Left colon (tissue), 2 donors: ENCODE measurements around the gene PPID. TPM values are rescaled to one million over a fixed set of nuclear protein-coding genes. Genes with fewer than 3 reads are reported as not detected.
"Not testable (repeated sequence)": the region's sequence is repeated elsewhere in the genome, so short reads cannot be mapped to it uniquely, and the experiment has no call there.

ENCODE experiments used
- ATAC-seq: fragments of 200-7000 bp; cut with Tn5 transposase; one replicate; pipeline ENCODE4 v1.9.1; 2020; ENCODE audit warnings: mild to moderate bottlenecking, moderate library complexity
- DNase-seq, 2 donors: peaks; one replicate each; pipeline ENCODE4 v3.0.0-alpha.2; 2020
- intact Hi-C, 2 donors: fragments of 100-400 bp; cut with DNase I in 1 of 2; cut with micrococcal nuclease in 1 of 2; formaldehyde crosslinking; loops; one replicate each; pipeline versions ENCODE4 v1.11.2 to v1.14.0; 2022; cut with DNase I, micrococcal nuclease
- total RNA-seq, 2 donors: library from RNA; stranded (reverse); fragmentation: NEBNext Ultra II Directional; extraction: Animal tissue kit (Norgen Biotek cat#: 25700); gene quantifications; one replicate each; pipeline ENCODE4 v1.2.1, GENCODE V29; 2021
- donor health status: DM: no; HTN: no; CAD: no.
- donor health status: DM: yes; HTN: yes; CAD: no.

The PPID gene
- total RNA-seq, 2 donors from 2014 or later = 16.4 to 19.7 TPM

DNA sequence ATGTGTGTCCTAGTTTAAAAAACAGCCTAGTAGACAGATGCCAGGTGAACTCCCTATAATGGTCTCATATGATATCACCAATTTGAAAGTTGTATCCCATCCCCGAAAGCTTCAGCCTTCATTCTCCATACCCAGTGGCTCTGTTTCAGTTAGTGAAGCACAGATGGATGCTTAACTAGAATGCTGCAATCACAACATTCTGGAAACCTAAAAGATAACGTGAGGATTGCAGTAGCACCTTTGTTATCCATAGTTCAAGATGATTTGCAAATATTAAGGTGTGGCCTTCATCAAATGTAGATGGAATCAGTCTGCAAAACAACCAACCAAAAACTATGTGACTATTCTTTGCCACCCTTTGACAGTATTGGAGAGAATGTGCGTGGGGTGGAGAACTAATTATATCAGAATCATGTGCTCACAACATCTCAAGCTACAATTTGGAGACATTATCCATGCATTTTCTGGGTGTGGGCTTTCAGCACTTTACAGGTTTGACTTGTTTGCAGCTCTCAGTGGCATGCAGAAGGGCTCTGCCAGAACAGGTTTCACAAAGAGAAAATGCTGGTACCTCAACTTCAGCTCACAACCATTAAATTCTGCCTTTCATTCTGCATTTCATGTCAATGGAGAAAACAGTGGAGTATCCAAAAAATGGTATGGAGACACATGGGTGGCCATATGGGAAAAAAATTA lies 18.3 kb upstream of the PPID start:
- DNase-seq (no peak), ATAC-seq (no peak)
- intact Hi-C loops = no loop called here

- DNase-seq (no peak), ATAC-seq (no peak)
- intact Hi-C loops = no loop called here
These were observed 16.4 kb upstream of the PPID start for GRCh38 chr4:158739600-158739999.

- intact Hi-C loops = no loop called here
- no peak for ATAC-seq
These were observed 15.7 kb upstream of the PPID start for GRCh38 chr4:158738866-158739265.

DNA sequence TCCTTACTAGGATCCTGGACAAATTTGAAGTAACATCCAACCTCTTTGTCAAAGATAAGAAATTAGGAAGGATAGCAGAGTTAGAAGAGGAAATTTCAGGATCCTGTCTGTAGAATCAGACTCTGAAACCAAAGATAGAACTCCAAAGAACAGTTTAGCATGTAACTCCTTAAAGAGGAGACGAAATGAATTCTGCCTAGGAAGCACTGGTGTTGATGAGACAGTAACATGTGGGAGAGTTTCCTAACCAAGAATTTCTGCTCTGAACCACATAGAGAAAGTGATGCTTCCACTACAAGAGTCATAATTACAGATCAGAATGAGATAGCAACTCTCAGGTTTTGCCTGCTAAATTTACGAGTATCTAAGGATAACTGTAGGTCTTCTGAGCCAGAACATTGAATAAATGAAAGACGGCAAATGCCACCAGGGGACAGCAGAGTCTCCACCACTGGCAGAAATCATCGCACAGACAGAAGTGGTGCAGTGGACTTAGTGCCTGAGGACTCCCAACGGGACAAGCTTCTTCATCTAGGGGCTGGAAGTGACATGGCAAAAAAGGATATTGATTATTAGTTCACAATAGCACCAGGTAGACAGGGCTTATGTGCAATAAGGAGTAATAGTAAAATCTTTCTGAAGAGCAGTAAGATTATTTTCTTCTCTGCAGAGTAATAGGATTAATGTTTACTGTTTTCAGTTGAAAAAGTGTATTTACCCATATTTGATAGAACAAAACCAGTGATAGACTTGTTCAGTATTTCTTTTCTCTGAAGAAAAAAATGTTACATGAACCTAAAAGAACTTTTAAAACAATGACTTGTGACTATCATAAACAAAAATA lies 6.7 kb upstream of the PPID start:
- intact Hi-C loops = loop anchor here (2.0 to 10.0 kb wide), 4 partner anchors 121 to 472 kb away; no protein-coding TSS in a partner anchor

More at GRCh38 chr4:158738866-158739265, 15.7 kb upstream of the PPID start:
- no peak for DNase-seq

DNA sequence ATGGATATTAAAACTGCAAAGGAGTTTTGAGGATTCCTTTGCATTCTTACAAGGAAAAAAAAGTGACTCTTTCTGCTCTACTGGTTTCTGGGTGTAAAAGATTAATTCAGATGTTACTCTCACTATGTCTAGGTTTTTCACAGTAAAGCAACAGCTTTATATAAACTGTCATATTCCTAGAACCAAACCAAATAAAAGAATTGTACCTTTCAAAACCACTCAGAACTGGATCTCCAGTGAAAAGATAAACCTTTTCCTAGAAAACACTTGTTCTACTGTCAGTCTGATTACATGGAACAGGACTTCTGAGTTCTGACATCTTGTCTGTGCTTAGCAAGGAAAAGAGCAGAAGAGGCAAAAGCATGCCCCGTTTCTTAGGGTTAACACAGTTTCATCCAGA lies 5.0 kb upstream of the PPID start:
- DNase-seq (no peak), ATAC-seq (no peak)
- intact Hi-C loops = loop anchor here (2.0 to 10.0 kb wide), 3 partner anchors 123 to 447 kb away; no protein-coding TSS in a partner anchor

More for the DNA sequence above, 6.7 kb upstream of the PPID start:
- ATAC-seq (peak; percentile 94), DNase-seq (peak; percentile 36 to 71)

DNA sequence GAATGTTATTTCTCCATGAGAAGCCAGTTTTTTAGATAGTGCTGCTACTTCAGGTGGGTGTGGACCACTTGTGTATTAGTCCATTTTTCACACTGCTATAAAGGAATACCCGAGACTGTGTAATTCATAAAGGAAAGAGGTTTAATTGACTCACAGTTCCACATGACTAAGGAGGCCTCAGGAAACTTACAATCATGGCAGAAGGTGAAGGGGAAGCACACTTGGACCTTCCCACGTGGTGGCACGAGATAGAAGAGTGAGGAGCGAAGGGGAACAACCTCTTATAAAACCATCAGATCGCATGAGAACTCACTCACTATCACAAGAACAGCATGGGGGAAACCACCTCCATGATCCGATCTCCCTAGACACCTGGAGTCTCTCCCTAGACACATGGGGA lies 3.4 kb upstream of the PPID start:
- DNase-seq = no peak
- intact Hi-C loops = loop anchor here (10.0 kb wide), 2 partner anchors 128 to 448 kb away; no protein-coding TSS in a partner anchor
- no peak for ATAC-seq

DNA sequence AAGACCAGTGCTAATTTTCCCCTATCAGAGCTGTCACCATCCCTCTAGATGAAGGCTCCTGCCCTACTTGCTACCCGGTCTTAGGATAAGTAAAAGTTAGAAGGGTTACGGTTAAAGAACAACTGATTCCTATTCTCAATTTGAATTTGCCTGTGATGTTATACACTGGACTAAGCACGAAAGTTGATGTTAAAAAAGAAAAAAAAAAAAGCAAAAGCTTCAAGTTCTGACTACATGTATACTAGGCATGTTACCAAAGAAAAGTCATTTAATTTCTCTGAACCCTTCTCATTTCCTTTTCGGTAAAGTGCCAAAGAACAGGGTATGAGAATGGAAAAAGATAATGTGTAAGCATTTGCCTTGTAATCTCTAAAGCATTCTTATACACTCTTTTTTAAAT lies 1.4 kb upstream of the PPID start:
- intact Hi-C loops = loop anchor here (10.0 kb wide), 2 partner anchors 130 to 450 kb away; no protein-coding TSS in a partner anchor
- ATAC-seq = no peak
- no peak for DNase-seq

DNA sequence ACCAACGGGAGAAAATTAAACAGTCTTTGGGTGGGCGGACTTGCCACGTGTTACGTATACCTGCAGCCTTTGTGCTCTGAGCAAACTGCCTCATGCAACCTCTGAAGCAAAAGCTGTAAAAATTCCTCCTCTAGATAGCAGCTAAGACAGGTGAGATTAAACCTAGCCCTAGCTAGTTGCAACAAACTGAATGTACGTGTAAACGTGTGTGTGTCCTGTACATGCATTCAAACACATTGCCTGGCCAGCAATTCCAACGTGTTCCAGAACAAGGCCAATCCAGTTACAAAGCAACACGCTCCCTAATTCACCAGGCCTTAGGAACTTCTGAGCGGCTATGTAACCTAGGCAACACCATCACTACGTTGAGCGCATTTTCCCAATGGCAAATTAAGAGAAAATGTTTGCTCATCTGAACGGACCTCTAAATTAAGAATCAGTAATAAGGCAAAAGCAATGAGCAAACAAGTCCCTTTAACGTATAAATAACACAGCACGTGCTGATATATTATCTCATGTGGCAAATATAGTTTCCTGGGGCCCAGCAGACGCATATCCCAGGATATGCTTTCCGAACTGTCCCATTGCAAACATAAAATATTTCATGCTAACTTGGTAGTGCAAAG lies 792 bp downstream of the PPID start:
- ATAC-seq = peak; percentile 48
- intact Hi-C loops = loop anchor here (10.0 kb wide), 2 partner anchors 132 to 452 kb away; no protein-coding TSS in a partner anchor
- DNase-seq = peak; percentile 11 to 27

DNA sequence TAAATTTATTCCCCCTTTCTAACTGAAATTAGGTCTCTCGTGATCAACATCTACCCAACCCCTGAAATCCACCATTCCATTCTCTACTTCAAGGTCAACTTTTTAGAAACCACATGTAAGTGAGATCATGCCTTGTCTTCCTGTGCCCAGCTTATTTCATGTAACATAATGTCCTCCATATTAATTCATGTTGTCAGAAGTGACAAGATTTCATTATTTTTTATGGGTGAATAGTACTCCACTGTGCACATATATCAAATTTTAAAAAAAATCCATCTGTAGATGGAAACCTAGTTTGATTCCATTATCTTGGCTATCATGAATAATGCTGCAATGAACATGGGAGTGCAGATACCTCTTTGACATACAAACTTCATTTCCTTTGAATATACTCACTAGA lies 1.5 kb downstream of the PPID start:
- intact Hi-C loops = loop anchor here (10.0 kb wide), 2 partner anchors 133 to 453 kb away; no protein-coding TSS in a partner anchor
- DNase-seq = no peak
- no peak for ATAC-seq

GRCh38 chr4:158715802-158716201 lies 7.4 kb downstream of the PPID start:
- ATAC-seq (peak; percentile 26), DNase-seq (no peak)
- intact Hi-C loops = no loop called here

GRCh38 chr4:158714937-158715336 lies 8.3 kb downstream of the PPID start:
- intact Hi-C loops = no loop called here
- ATAC-seq = no peak

DNA sequence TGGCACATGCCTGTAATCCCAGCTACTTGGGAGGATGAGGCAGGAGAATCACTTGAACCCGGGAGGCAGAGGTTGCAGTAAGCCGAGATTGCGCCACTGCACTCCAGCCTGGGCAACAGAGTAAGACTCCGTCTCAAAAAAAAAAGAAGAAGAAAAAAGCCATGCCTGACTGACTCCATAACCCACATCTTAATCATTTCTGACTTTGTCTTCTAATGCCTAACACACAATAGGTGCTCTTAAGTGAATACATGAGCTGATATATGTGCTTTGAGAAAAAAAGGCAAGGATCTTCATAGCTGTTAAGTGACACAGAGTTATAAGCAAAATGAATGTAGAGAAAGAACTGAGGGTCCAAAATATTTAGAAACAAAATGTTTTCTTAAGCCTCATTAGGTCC lies 10.6 kb downstream of the PPID start:
- DNase-seq, intact Hi-C loops, ATAC-seq: not testable (repeated sequence)

More at GRCh38 chr4:158714937-158715336, 8.3 kb downstream of the PPID start:
- DNase-seq = no peak

- no peak for DNase-seq
- intact Hi-C loops = no loop called here
These were observed 12.4 kb downstream of the PPID start for GRCh38 chr4:158710814-158711213.

GRCh38 chr4:158704274-158704673 lies 18.9 kb downstream of the PPID start:
- DNase-seq (no peak), ATAC-seq (no peak)
- intact Hi-C loops = no loop called here

More at GRCh38 chr4:158710814-158711213, 12.4 kb downstream of the PPID start:
- ATAC-seq = no peak

DNA sequence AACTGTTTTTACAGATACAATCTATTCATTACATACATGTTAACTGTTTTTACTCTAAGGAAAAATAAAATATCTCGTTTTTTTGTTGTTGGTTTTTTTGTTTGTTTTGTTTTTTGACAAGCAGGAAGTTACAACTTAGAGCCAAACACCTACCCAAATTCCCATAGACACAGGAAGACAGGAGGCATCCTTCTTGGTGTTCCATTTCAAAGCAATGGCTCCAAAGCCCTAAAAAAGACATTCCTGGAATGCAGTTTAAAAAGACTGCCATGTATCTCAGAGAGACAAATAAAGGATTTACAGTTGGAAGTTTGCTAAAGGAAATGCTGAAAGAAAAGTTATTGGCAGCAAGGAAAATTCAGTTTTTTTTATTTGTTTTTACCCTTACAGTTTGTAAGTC lies 34.4 kb downstream of the PPID start:
- ATAC-seq = no peak

DNA sequence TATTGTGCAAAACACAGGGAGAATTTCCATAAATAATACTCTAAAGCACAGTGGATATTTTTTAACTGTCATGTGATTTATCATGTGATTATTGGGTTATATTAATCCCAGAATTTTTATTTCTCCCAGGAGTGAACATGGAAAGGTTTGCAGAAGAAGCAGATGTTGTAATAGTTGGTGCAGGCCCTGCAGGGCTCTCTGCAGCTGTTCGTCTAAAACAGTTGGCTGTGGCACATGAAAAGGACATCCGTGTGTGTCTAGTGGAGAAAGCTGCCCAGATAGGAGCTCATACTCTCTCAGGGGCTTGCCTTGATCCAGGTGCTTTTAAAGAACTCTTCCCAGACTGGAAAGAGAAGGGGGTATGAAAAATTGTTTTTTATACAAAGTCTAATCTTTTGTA lies 41.1 kb downstream of the PPID start:
- intact Hi-C loops = no loop called here
- ATAC-seq = no peak
- DNase-seq = no peak

More for the DNA sequence above, 34.4 kb downstream of the PPID start:
- DNase-seq = no peak
- intact Hi-C loops = no loop called here

- intact Hi-C loops = no loop called here
- DNase-seq = no peak
- ATAC-seq = peak; percentile 57
These were observed 41.6 kb downstream of the PPID start for GRCh38 chr4:158681629-158682028.

DNA sequence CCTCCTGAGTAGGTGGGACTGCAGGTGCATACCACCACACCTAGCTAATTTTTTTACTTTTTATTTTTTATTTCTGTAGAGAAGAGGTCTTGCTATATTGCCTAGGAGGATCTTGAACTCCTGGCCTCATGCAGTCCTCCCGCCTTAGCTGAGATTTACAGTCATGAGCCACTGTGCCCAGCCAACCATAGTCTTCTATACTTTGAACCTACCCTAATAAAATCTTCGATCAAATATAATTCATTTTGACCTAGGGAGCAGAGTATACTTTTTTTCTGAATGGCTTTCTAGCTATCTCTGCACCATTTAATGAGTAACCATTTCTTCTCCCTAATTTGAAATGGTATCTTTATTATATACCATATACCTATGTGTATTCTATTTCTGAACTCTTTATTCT lies 44.4 kb downstream of the PPID start:
- no peak for DNase-seq
- intact Hi-C loops = no loop called here
- peak; percentile 91 for ATAC-seq

GRCh38 chr4:158676076-158676475 lies 47.1 kb downstream of the PPID start:
- no peak for DNase-seq
- no peak for ATAC-seq
- intact Hi-C loops = no loop called here
